GM19099 (cell line): Measurements from ENCODE around the gene ATP1B1.

Experiments used
- POLR2A ChIP-seq: IDR thresholded peaks from 3 replicates; pipeline ENCODE4 v1.6.1; 2011; ENCODE audit warnings: low read depth; ENCODE audit not compliant: insufficient read length; ENCODE audit errors: extremely low read depth

ATP1B1 gene

DNA sequence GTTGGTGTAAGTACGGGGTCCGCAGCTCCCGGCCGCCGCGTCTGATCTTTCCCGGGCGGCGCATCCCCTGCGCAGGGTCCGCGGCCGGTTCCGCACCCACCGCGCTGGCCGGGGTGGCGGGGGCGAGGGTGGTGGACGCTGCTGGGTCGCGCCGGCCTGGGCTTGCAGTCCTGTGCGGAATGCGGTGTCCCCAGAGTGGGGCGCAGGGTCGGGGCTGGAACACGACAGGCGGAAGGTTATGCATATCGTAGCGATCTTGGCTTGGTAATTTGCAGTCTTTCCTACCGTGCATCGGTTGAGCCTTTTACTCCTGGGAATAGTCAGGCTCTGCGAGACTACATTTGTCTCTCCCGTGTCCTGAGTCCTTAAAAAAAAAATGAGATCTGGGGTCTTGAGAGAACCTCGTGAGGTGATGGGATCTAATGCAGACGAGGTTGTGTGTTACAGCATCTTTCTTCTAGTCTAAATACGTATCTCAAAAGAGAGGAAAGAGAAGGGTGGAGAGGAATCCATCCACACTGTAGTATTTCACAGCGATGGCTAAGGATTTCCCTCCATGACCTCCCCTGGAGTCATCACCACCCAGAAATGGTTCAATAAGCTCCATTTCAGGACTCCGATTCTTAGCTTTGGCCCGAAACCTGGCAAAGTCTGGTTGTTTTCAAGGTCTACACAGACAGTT, 572 bp downstream of the ATP1B1 start:
- TF ChIP-seq POLR2A = no peak

DNA sequence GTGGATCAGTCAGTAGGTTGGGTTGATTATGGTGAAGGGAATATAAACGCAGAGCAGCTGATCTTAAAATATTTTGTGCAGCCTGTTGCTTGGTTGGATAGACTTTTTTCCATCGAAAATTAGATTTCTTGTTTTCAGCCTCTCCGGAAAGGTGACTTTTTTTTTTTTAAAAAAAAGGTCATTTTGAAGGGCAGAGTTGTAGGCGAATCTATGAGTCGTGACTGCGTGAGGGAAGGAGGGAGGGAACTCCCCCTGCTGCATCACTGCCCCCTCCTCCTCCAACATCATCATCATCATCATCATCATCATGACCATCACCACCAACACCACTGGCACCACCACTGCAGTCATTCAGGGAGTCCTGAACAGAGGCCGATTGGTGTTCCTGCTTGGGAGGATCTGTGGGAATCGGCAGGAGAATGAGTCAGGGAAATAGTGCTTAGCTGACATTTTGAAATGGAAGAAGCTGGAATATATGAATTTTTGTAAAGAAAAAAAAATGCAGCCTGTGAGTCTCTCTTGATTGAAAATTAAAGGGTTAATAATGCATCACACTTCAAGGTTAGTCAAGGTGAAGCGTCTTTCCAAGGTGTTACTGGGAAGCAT, 1.2 kb downstream of the ATP1B1 start:
- peak; percentile 43 for TF ChIP-seq POLR2A

DNA sequence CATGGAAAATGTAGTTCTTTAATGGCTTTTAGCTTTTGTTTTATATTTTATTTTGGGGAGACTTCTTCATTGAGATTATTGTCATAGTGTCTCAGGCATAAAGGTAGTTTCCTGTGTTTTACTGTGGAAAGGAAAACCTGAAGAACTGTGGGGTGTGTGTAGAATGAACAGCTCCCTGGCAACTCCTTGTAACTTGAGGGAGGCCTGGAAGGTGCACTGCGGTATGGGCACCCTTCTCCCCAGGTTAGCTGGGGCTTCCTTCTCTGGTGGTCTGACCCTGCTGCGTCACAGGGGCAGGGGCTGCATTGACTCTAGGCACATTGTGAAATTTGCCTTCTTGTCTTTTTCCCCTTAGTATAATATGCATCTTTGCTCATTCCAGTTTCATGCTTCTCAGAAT, 1.7 kb downstream of the ATP1B1 start:
- TF ChIP-seq POLR2A = no peak

DNA sequence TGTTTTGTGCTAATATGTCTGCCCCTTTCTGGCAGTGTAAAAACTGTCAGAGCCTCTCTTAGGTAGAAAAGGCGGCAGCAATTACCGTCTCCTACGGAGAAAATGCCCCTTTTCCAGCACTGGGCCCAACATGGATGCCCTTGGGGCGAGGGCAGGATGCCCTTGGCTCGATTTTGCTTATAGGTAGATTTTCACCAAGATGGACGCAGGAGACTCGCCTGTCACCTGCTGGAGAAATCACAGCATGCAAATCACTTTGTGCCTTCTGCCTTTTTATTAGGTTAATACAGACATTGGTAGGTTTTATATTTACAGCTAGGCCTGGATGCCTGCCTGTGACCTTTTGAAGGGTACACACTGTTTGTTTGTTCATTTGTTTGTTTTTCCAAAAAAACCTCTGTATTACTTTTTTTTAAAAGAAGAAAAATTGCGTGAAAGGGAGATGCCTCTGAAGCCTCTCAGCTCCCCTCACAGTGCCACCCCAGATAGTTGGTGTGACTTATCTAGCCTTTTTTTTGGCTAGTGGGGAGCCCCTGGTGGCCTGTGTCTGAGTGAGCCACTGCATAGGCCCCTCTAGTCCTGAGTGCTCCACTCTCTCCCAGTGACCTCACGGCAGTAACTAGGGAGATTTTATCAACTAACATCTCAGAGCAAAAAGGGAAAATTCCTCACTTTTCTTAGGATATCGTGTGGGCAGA, 2.5 kb downstream of the ATP1B1 start:
- TF ChIP-seq POLR2A = no peak

DNA sequence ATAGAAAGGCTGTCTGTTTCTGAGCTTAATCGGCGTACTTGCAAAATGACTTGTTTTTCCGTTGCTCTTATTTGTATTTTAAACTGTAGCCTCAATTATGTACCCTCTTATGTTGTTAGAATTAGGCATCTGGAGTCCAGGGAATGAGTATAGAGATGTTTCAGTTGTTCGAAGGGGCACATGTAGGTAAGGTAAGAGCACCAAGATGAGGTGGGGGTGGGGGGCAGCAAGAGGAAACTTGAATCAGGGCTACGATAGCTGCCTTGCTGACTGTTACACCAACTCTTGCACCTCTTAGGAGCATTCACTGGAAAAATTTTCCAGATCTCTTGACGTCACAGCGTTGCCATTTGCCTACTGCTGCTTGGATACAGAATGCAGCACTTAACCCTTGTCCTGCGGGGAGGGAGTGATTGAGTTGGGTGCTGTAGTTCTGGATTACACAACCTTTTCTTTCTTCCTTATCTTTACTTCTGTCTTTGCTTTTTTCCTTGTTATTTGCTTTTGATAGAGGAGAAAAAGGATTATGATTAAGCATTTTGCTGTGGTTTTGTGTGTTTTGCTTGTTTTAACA, 3.2 kb downstream of the ATP1B1 start:
- no peak for TF ChIP-seq POLR2A

DNA sequence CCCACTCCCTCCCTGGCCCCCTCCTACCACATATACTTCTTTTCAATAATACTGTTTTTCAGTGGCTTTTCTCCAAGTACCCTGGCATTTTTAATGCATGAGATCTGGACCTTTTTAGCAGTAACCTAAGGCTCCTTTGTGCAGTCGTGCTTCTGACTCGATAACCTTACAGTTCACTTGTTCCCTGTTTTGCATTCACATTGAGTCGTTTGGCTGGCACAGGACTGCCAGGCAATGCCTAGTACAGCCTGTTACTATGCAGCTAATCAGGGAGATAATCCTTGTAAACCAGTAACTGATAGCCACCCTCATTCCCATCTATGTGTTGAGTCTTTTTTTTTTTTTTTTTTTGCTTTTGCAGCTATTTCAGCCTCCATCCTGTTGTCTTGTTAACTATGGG, 3.7 kb downstream of the ATP1B1 start:
- no peak for TF ChIP-seq POLR2A

DNA sequence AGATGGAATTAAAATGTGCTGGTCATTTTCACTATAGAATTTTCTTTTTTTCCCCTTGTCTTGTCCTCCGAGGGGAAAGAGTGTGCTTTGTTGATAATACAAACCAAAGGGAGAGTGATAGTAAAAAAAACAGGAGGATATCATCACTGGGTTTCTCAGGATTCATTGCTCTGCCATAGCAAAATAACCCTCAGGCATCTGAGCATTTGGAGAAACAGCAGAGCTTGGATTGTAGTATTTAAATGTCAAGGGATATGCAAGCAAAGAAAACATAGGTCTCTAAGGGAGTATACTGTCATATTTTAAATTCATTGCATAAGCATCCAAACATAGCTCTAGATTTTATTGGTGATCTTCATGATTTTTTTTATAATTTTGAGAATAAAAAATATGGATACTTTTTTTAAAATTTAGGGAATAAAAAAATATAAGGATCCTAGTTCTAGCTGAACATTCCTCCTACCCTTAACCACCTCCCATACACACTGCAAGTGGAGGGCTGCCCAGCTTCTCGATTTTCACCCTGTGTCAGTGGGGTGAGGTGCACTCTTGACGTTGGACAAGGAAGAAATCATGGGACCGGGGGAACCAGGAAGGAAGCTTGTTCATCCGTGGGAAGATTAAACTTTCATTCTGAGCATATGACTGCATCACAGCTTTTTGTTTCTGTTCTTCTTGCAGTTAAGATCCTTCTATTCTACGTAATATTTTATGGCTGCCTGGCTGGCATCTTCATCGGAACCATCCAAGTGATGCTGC, 4.4 kb downstream of the ATP1B1 start:
- no peak for TF ChIP-seq POLR2A

DNA sequence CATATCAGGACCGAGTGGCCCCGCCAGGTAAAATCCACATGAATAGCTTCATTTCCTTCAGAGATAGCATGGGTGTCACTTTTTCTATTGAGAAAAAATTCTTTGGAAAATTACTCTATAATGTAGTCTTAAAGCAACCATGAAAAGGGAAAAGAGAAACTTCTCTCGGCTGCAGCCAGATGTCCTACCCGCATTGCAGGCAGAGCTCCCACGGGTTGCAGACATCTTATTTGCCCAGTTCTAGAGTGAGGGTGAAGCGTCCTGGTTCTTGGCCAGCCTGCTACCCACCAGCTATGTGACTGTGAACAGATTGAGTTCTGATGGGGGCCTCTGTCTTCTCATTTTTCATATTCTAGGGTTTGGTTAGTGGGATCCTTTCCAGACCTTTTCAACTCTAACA, 5.0 kb downstream of the ATP1B1 start:
- TF ChIP-seq POLR2A = no peak

DNA sequence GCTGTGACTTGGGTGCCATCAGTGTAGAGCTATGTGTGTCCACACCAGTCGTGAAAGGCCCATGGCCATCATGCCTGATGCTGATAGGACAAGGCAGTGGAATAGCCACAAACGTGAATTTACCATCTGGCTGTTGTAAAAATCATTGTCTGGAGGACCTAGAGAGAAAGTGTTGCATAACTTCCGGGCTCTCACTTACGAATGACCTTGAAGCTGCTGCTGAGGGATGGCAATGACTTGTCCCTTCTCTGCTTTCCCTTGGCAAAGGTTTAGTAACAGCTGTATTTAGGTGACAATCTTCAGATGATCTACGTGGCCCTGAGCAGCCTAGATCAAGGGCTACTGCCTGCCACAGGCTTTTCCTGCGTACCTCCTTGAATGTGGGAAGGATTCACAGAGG, 5.8 kb downstream of the ATP1B1 start:
- TF ChIP-seq POLR2A = no peak

DNA sequence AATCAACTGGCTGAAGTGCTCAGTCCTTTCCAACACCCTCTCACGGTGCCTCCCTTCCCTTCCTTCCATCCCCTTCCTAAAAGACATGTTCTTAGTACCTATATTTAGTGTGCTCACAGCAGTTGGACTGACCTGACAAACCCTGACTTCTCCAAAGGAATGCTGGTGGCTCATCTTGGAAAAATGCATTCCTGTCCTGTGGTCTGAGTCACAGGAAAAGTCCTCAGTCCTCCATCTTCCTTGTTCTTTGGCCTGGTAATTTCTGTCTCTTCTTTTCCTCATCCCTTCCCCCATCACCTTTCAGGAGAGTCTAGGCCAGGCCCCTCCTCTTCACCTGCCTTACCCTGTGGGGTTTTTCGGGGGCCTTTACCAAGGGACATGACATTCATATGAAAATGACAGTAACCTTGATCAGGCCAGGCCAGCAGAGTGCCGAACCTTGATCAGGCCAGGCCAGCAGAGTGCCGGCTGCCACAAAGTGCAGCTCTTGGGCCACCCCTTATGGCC, 7.2 kb downstream of the ATP1B1 start:
- TF ChIP-seq POLR2A = no peak

DNA sequence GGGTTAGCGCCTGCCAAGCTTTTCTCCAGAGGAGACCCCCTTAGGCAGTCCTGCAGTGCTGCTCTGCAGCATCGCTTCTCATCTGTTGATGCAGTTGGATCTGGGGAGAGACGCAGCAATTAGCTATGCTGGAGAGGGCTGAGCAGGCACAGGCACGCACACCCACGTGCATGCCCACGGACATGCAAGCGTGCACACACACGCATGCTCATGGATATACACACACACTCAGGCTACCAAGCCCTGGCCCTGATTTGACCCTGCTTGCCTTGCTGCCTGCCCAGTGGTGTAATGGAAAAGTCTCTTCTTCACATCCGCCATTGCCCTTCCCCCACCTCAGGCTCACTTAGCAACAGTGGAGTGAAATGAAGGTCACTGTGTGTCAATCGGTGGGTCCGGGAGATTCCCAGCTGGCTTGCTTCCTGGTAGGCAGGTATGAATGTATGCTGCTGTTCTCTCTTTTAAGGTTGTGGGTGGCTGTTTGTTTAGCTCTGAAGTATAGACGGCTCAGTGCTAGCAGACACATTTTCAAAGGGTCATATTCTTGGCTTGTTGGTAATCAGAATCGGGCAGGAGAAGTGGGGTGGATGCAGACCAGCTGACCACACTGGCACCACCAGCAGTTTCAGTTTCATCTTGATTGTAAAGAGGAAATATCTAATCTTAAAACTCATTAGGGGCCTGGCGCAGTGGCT, 9.5 kb downstream of the ATP1B1 start:
- TF ChIP-seq POLR2A = no peak

DNA sequence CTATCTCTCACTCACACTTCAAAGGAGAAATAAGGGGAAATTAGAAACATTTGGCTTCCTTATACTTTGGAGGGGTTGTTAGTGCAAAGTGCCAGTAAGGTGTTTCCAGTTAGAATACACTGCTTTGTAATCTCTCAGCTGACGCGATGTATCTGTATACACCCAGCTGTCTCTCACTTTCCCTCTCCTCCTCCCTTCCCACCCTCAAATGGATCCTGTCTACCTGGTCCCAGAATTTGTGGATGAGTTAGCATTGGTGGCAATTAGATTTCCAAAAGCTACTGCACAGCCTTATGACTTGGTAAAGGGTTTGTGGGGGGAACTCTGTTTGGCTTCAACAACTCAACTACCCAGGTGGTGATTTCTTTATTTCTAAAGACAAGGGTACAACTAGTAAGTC, 10.5 kb downstream of the ATP1B1 start:
- TF ChIP-seq POLR2A = no peak

DNA sequence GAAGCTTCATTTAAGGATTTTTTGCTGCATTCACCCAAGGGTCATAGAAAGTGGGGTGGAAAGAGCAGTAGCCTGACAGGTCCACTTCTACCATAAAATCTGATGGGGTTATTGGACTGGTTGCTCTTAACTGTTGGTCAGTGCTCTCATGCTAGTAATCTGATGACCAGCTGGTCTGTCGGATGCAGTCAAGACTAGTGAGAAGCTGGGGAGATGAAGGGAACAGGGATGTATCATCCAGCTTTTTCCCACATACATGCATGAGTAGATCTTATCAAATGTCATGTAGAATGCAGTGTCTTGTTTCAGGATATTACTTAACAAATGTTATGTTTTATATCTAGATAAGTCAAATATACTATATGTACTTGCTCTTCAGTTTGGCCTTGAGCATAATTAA, 11.1 kb downstream of the ATP1B1 start:
- TF ChIP-seq POLR2A = no peak

DNA sequence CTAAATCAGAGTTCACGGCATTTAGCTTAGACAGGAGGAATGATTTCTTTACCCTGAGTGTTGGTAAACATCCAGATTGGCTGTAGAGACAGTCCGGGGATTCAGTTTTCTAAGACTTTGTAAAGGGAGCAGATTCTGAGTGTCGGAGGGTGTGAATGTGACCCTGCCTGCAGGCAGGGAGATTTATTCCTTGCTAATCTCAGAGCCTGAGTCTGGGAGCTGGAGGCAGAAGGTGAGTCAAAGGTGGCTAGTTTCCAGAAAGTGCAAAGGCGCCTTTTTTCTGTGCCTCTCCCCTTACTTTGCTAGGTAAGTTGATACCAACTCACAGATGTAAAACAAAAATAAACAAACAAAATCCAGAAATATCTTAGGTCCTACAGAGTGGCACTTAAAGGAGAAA, 11.7 kb downstream of the ATP1B1 start:
- no peak for TF ChIP-seq POLR2A
